Measurements from ENCODE around the gene METTL26.
A peak's percentile ranks its signal among the peaks of the same experiment; 100 is the strongest.

The METTL26 gene

GRCh38 chr16:649631-650030, 13.5 kb upstream of the METTL26 start:
- H3K27me3 ChIP-seq (replicated peaks; ENCODE audit: control insufficient read depth, insufficient read depth, low read length), result no peaks in the 10 kb centered on the region
- peak overlapping the region; percentile 84 for H3K9ac ChIP-seq (ENCODE audit: low read length)
- peak overlapping the region; percentile 76 for H3K4me3 ChIP-seq (ENCODE audit: low read length)
- peaks cover 37% of the 10 kb centered on the region for H3K4me1 ChIP-seq (ENCODE audit: control insufficient read depth, insufficient read depth, low read length)
- H3K9me3 ChIP-seq (ENCODE audit: control insufficient read depth, low read length), result no peaks in the 10 kb centered on the region
- H3K36me3 ChIP-seq (ENCODE audit: control insufficient read depth, insufficient read depth, low read length, severe bottlenecking), result no peaks in the 10 kb centered on the region
- DNase-seq (ENCODE audit: low read depth), result peak; percentile 43

GRCh38 chr16:648781-649589, 12.9 kb upstream of the METTL26 start, which contains the start of gene WDR90:
Gene WDR90, plus strand, starts transcription at chr16:649365. Its CDS starts 52 bp downstream, at chr16:649417.
- Histone ChIP-seq H3K9me3 (ENCODE audit: control insufficient read depth, low read length) (no peaks in the 10 kb centered on the region), H3K9ac (ENCODE audit: low read length) (peak within 1 kb of the TSS; percentile 84), H3K36me3 (ENCODE audit: control insufficient read depth, insufficient read depth, low read length, severe bottlenecking) (no peaks in the 10 kb centered on the region), H3K4me3 (ENCODE audit: low read length) (peak within 1 kb of the TSS; percentile 76), H3K4me1 (ENCODE audit: control insufficient read depth, insufficient read depth, low read length) (peaks cover 37% of the 10 kb centered on the region), H3K27me3 (replicated peaks; ENCODE audit: control insufficient read depth, insufficient read depth, low read length) (no peaks in the 10 kb centered on the region)
- peak; percentile 97 for DNase-seq (ENCODE audit: low read depth)

GRCh38 chr16:648071-648780, 12.1 kb upstream of the METTL26 start:
- no peaks in the 10 kb centered on the region for H3K36me3 ChIP-seq (ENCODE audit: control insufficient read depth, insufficient read depth, low read length, severe bottlenecking)
- peaks cover 38% of the 10 kb centered on the region for H3K4me1 ChIP-seq (ENCODE audit: control insufficient read depth, insufficient read depth, low read length)
- H3K9me3 ChIP-seq (ENCODE audit: control insufficient read depth, low read length), result no peaks in the 10 kb centered on the region
- peak overlapping the region; percentile 84 for H3K9ac ChIP-seq (ENCODE audit: low read length)
- DNase-seq (ENCODE audit: low read depth), result peak; percentile 15
- H3K4me3 ChIP-seq (ENCODE audit: low read length), result peak overlapping the region; percentile 76
- no peaks in the 10 kb centered on the region for H3K27me3 ChIP-seq (replicated peaks; ENCODE audit: control insufficient read depth, insufficient read depth, low read length)

- Histone ChIP-seq H3K27me3 (replicated peaks; ENCODE audit: control insufficient read depth, insufficient read depth, low read length) (no peaks in the 10 kb centered on the region), H3K9ac (ENCODE audit: low read length) (no peak overlapping the region), H3K9me3 (ENCODE audit: control insufficient read depth, low read length) (no peaks in the 10 kb centered on the region), H3K36me3 (ENCODE audit: control insufficient read depth, insufficient read depth, low read length, severe bottlenecking) (no peaks in the 10 kb centered on the region), H3K4me3 (ENCODE audit: low read length) (no peak overlapping the region), H3K4me1 (ENCODE audit: control insufficient read depth, insufficient read depth, low read length) (peaks cover 41% of the 10 kb centered on the region)
- DNase-seq (ENCODE audit: low read depth), result no peak
Observed at GRCh38 chr16:647173-647902, 11.2 kb upstream of the METTL26 start.

GRCh38 chr16:646679-647172, 10.6 kb upstream of the METTL26 start:
- Histone ChIP-seq H3K9ac (ENCODE audit: low read length) (peak overlapping the region; percentile 60), H3K9me3 (ENCODE audit: control insufficient read depth, low read length) (no peaks in the 10 kb centered on the region), H3K36me3 (ENCODE audit: control insufficient read depth, insufficient read depth, low read length, severe bottlenecking) (no peaks in the 10 kb centered on the region), H3K4me1 (ENCODE audit: control insufficient read depth, insufficient read depth, low read length) (peaks cover 41% of the 10 kb centered on the region), H3K4me3 (ENCODE audit: low read length) (no peak overlapping the region), H3K27me3 (replicated peaks; ENCODE audit: control insufficient read depth, insufficient read depth, low read length) (no peaks in the 10 kb centered on the region)
- DNase-seq (ENCODE audit: low read depth), result no peak

GRCh38 chr16:645852-646678, 10.0 kb upstream of the METTL26 start:
- DNase-seq (ENCODE audit: low read depth), result no peak
- Histone ChIP-seq H3K27me3 (replicated peaks; ENCODE audit: control insufficient read depth, insufficient read depth, low read length) (no peaks in the 10 kb centered on the region), H3K9ac (ENCODE audit: low read length) (peak overlapping the region; percentile 60), H3K4me1 (ENCODE audit: control insufficient read depth, insufficient read depth, low read length) (peaks cover 41% of the 10 kb centered on the region), H3K36me3 (ENCODE audit: control insufficient read depth, insufficient read depth, low read length, severe bottlenecking) (no peaks in the 10 kb centered on the region), H3K4me3 (ENCODE audit: low read length) (peak overlapping the region; percentile 23), H3K9me3 (ENCODE audit: control insufficient read depth, low read length) (no peaks in the 10 kb centered on the region)

GRCh38 chr16:644556-644955, 8.5 kb upstream of the METTL26 start:
- Histone ChIP-seq H3K4me3 (ENCODE audit: low read length) (no peak overlapping the region), H3K9me3 (ENCODE audit: control insufficient read depth, low read length) (no peaks in the 10 kb centered on the region), H3K4me1 (ENCODE audit: control insufficient read depth, insufficient read depth, low read length) (peaks cover 37% of the 10 kb centered on the region), H3K36me3 (ENCODE audit: control insufficient read depth, insufficient read depth, low read length, severe bottlenecking) (no peaks in the 10 kb centered on the region), H3K27me3 (replicated peaks; ENCODE audit: control insufficient read depth, insufficient read depth, low read length) (no peaks in the 10 kb centered on the region), H3K9ac (ENCODE audit: low read length) (no peak overlapping the region)
- no peak for DNase-seq (ENCODE audit: low read depth)

GRCh38 chr16:643050-643368, 6.9 kb upstream of the METTL26 start:
- Histone ChIP-seq H3K4me1 (ENCODE audit: control insufficient read depth, insufficient read depth, low read length) (peaks cover 28% of the 10 kb centered on the region), H3K4me3 (ENCODE audit: low read length) (peak overlapping the region; percentile 87)

GRCh38 chr16:642189-643049, 6.3 kb upstream of the METTL26 start:
- no peaks in the 10 kb centered on the region for H3K9me3 ChIP-seq (ENCODE audit: control insufficient read depth, low read length)
- H3K4me1 ChIP-seq (ENCODE audit: control insufficient read depth, insufficient read depth, low read length), result peaks cover 28% of the 10 kb centered on the region
- DNase-seq (ENCODE audit: low read depth), result peak; percentile 47
- no peaks in the 10 kb centered on the region for H3K27me3 ChIP-seq (replicated peaks; ENCODE audit: control insufficient read depth, insufficient read depth, low read length)
- H3K36me3 ChIP-seq (ENCODE audit: control insufficient read depth, insufficient read depth, low read length, severe bottlenecking), result no peaks in the 10 kb centered on the region
- H3K9ac ChIP-seq (ENCODE audit: low read length), result peak overlapping the region; percentile 96
- peak overlapping the region; percentile 87 for H3K4me3 ChIP-seq (ENCODE audit: low read length)

More at GRCh38 chr16:643050-643368, 6.9 kb upstream of the METTL26 start:
- H3K36me3 ChIP-seq (ENCODE audit: control insufficient read depth, insufficient read depth, low read length, severe bottlenecking), result no peaks in the 10 kb centered on the region
- H3K27me3 ChIP-seq (replicated peaks; ENCODE audit: control insufficient read depth, insufficient read depth, low read length), result no peaks in the 10 kb centered on the region
- peak overlapping the region; percentile 96 for H3K9ac ChIP-seq (ENCODE audit: low read length)
- DNase-seq (ENCODE audit: low read depth), result no peak
- no peaks in the 10 kb centered on the region for H3K9me3 ChIP-seq (ENCODE audit: control insufficient read depth, low read length)

Measured in adipocyte (in vitro differentiated cells).